ENCODE results near the gene CACNA2D3.

Gene CACNA2D3

GRCh38 chr3:54928046-54928770 lies 805.9 kb downstream of the CACNA2D3 start, which contains the start of gene LRTM1:
TSS of gene LRTM1 (minus strand) at chr3:54928059. CDS start at chr3:54927911, 148 bp downstream.
- no peak for DNase-seq (ENCODE audit: low read depth)

GRCh38 chr3:54931182-54931581 lies 808.8 kb downstream of the CACNA2D3 start:
- DNase-seq (ENCODE audit: low read depth) = no peak

GRCh38 chr3:54932606-54933005 lies 810.3 kb downstream of the CACNA2D3 start:
- DNase-seq (ENCODE audit: low read depth) = no peak

GRCh38 chr3:54935869-54936268 lies 813.5 kb downstream of the CACNA2D3 start:
- DNase-seq (ENCODE audit: low read depth) = no peak

- peak; percentile 70 for DNase-seq (ENCODE audit: low read depth)
These were observed 814.2 kb downstream of the CACNA2D3 start for GRCh38 chr3:54936561-54936960.

DNA sequence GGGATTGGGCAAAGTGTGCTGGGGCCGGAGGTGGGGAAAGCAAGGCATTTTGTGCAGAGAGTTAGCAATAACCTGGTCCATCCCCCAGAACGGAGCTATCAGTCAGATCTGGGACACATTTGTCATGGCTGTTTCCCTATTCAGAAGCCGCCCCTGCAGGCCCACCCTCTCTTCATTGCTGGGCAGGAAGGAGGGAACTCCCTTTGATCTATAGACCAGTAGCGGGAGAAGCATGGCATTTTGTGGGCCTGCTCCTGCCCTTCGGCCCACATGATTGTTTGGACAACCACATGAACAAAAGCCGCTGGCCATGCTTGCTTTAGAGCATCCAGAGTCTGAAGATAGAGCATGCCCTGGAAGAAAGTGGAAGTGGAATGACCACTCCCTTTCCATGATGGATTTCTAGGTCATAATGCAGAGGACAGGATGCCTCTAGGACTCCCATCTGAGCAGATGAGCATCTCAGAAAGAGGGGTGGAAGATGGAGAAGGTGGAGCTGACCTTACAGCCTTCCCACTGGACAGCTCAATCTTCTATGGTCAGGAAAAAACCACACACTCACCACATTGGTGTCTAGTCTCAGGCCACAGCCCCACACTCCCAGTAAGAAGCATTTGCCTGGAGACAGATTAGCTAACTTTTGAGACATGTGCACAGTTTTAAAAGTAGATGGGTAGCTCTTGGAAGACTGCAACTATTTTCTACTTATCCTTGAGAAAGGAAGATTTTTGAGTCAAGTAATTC lies 817.4 kb downstream of the CACNA2D3 start:
- peak; percentile 9 for DNase-seq (ENCODE audit: low read depth)

GRCh38 chr3:54940971-54941370 lies 818.6 kb downstream of the CACNA2D3 start:
- no peak for DNase-seq (ENCODE audit: low read depth)

- no peak for DNase-seq (ENCODE audit: low read depth)
These were observed 819.5 kb downstream of the CACNA2D3 start for GRCh38 chr3:54941690-54942362.

- no peak for DNase-seq (ENCODE audit: low read depth)
These were observed 827.2 kb downstream of the CACNA2D3 start for GRCh38 chr3:54949491-54950044.

GRCh38 chr3:54950391-54951003 lies 828.1 kb downstream of the CACNA2D3 start:
- DNase-seq (ENCODE audit: low read depth) = no peak

DNA sequence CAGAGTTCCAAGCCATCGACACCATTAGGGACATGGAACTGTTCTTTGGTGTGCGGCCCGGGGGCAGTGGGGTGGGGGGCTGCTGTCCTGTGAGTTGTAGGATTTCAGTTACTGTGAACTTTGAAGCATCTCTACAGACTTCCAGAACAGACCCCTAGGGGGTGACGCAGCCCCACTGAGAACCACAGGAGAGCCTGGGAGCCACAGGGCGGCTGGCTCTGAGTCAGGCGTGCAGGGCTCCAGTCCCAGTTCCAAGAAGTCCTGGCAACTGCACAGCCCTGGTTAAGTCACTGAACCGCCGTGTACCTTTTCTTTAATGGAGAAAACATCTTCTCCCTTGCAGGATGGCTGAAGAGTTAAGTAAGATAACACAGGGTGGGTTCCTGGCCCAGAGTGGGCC lies 829.1 kb downstream of the CACNA2D3 start:
- peak; percentile 87 for DNase-seq (ENCODE audit: low read depth)

DNA sequence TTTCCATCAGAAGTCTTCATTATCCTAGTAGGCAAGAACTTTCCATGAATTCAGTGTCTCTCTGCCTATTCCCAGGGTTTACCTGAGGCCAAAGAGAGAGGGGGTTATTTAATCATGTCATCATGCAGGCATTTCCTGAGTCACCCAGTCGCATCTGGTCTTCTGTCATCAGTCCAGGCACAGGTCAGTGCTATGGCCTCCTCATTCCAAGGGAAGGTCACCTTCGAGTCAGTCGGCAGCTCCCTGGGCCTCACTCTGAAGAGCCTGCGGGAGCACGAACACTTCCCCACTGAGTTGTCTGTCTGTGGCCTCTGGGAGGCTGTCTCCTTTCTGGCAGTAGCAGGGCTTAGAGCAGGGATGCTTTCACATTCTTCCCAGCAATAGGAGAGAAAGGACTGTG lies 831.7 kb downstream of the CACNA2D3 start:
- no peak for DNase-seq (ENCODE audit: low read depth)

- no peak for DNase-seq (ENCODE audit: low read depth)
These were observed 832.2 kb downstream of the CACNA2D3 start for GRCh38 chr3:54954521-54954920.

DNA sequence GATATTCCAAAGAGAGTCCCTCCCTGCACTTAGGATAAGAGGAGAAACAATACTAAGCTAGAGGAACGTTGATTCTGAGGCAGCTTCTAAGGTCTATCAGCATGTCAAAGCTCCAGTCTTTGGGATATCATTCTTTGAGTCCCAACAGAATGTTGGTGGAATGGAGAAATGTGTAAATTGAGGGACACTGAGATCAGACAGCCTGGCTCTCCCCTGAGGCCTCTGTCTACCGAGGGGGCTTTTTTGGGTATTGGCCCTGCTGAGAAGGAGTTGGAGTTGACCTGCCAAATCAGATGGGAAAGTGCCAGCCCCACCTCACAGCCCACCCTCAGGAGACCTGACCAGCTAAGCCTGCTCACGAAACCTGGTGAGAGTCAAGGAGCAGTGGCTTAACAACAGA lies 833.1 kb downstream of the CACNA2D3 start:
- DNase-seq (ENCODE audit: low read depth) = no peak

- DNase-seq (ENCODE audit: low read depth) = no peak
These were observed 833.6 kb downstream of the CACNA2D3 start for GRCh38 chr3:54955941-54956340.

- DNase-seq (ENCODE audit: low read depth) = no peak
These were observed 835.4 kb downstream of the CACNA2D3 start for GRCh38 chr3:54957711-54958110.

DNA sequence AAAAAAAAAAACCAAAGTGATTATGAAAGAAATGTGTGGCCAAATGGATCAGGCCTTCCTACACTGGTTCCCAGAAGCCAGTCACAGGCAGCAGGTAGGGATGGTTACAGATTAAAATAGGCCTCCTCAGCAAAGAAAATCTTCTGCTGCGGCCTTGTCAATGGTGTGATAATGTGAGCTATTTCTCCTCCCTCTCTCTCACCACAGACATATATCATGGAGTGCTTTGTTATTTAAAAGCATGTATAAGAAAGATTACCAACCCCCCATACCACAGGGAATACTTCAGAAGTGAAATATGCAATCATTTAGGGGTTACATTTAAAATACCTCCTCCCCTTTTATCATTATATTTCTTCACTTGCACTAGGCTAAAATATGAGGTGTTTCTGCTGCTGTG lies 837.7 kb downstream of the CACNA2D3 start:
- no peak for DNase-seq (ENCODE audit: low read depth)

- no peak for DNase-seq (ENCODE audit: low read depth)
These were observed 838.3 kb downstream of the CACNA2D3 start for GRCh38 chr3:54960701-54961100.

DNA sequence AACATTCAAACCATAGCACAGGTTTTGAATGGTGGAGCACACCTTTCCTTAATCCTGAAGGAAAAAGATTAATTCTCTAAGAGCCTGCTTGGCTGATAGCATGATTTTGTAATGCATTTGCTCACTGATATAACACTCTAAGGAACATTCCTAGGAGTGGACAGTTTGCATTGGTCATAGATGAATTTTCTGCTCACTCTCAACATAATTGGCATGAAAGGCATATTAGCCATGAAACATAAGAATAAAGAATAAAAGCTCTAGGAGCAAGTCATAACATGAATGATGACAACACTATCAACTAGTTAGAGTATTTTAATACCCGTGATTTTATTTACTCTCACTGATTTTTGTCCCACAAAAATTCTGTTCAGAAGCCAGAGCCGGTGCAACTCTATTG lies 839.8 kb downstream of the CACNA2D3 start:
- no peak for DNase-seq (ENCODE audit: low read depth)

GRCh38 chr3:54963641-54964040 lies 841.3 kb downstream of the CACNA2D3 start:
- DNase-seq (ENCODE audit: low read depth) = no peak

- DNase-seq (ENCODE audit: low read depth) = no peak
These were observed 841.7 kb downstream of the CACNA2D3 start for GRCh38 chr3:54964081-54964480.

- peak; percentile 48 for DNase-seq (ENCODE audit: low read depth)
These were observed 843.4 kb downstream of the CACNA2D3 start for GRCh38 chr3:54965746-54966145.
